ENCODE data around the gene C1QTNF12.

DNA sequence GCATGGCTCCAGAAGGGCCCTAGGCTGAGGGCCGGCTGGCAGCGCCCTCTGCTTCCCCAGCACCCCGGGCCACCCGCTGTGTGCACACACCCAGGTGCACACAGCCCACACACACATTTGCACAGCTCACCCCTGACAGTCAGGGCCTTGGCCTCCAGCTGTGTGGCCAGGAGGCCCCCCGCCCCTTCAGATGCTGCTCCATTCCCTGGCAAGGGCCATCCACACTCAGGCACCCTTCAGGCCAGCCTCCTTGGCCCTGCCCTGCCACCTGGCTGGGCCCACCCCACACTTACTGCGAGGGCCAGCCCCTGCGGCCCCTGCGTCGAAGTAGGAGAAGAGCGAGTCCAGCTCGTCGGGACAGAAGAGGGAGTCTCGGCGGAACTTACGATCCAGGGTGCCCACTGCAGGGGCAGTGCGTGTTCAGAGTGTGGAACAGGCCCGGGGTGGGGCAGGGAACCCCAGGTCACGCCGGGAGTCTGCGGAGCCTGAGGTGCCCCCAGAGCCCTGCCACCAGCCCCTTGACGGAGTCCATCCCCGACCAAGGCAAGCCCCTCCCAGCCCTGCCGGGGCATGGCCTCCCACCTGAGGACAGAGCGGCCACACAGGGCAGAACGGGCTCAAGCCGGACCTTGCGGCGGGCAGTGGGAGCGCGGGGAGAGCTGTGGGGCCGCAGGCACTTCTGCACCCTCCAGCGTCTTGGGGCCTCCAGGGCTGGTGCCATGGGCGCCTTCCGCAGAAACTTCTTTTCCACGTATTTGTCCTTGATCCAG is 48.8 kb upstream of the C1QTNF12 start:
- TF ChIP-seq CTCF (IDR thresholded peaks at IDR 0.05) (no peak), POLR2A (IDR thresholded peaks at IDR 0.05) (no peak)

Measured in Peyer's patch (tissue), 4 donors.